DMS 273 (cell line): Measurements from ENCODE around the gene LARGE2.
"Not testable (repeated sequence)": the region's sequence is repeated elsewhere in the genome, so short reads cannot be mapped to it uniquely, and the experiment has no call there.

Experiments used
- DNase-seq: peaks from one replicate; lab custom pipeline; 2025; ENCODE audit not compliant: unreplicated experiment; lab: John Stamatoyannopoulos, UW

LARGE2 gene

DNA sequence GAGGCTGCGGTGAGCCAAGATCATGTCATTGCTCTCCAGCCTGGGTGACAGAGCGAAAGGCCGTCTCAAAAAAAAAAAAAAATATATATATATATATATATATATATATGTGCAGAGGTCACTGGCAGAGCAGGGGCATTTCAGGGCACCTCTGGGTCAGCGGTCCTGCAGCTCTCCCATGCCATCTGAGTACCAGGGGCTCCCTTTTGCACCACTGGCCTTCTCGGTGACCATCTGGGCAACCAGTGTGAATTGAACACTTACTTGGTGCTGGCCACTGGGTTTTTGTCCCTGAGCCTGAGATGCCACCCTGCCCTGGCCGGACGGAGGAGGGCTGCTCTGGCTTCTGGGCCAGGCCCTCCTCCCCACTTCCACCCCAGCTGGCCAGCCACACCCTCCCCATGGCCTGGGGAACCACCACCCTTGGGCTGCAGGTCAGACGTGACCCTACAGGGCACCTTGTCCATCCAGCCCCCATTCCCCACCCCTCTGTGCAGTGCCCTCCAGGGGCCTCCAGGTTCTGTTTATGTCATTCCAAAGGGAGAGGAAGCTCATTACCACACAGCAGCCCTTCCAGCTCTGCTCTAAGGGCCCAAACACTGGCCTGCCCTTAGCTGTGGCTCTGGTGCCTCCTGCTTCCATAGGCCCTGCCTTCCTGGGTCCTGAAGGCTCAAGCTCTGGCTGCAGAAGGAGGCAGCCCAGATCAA, 26.8 kb upstream of the LARGE2 start:
- peak; percentile 34 for DNase-seq

- DNase-seq: peak; percentile 79
Measured at GRCh38 chr11:45896422-45896984, 26.0 kb upstream of the LARGE2 start.

- no peak for DNase-seq
Measured at GRCh38 chr11:45897556-45897955, 24.9 kb upstream of the LARGE2 start.

- no peak for DNase-seq
Measured at GRCh38 chr11:45899086-45899447, 23.4 kb upstream of the LARGE2 start.

- DNase-seq: peak; percentile 93
Measured at GRCh38 chr11:45899448-45900174, 22.8 kb upstream of the LARGE2 start.

DNA sequence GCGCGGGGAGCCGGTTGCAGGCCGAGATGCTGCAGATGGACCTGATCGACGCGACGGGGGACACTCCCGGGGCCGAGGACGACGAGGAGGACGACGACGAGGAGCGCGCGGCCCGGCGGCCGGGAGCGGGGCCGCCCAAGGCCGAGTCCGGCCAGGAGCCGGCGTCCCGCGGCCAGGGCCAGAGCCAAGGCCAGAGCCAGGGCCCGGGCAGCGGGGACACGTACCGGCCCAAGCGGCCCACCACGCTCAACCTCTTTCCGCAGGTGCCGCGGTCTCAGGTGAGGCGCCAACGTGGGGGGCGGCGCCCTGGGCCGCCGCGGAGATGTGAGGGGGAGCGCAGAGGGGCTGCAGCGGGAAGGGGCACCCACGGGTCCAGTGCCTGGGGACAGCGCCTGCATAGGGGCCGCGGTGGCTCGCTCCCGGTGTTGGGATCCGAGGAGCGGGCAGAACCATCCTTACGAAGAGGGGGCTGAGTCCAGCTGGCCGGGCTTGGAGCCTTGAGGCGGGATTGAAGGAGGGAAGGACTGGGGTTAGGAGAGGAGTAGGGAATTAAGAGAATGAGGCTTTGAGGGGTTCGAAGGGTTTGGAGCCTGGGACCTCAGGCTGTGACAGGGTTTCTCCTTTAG, 22.2 kb upstream of the LARGE2 start:
- peak; percentile 32 for DNase-seq

- DNase-seq: peak; percentile 41
Measured at GRCh38 chr11:45900916-45901617, 21.4 kb upstream of the LARGE2 start.

- no peak for DNase-seq
Measured at GRCh38 chr11:45901626-45902025, 20.8 kb upstream of the LARGE2 start.

GRCh38 chr11:45902452-45903380, 19.7 kb upstream of the LARGE2 start:
- DNase-seq: no peak

- DNase-seq: no peak
Measured at GRCh38 chr11:45904309-45904915, 18.0 kb upstream of the LARGE2 start.

GRCh38 chr11:45905095-45905494, 17.4 kb upstream of the LARGE2 start:
- DNase-seq: no peak

- DNase-seq: not testable (repeated sequence)
Measured at GRCh38 chr11:45905576-45905975, 16.9 kb upstream of the LARGE2 start.

- DNase-seq: no peak
Measured at GRCh38 chr11:45906096-45906682, 16.3 kb upstream of the LARGE2 start.

DNA sequence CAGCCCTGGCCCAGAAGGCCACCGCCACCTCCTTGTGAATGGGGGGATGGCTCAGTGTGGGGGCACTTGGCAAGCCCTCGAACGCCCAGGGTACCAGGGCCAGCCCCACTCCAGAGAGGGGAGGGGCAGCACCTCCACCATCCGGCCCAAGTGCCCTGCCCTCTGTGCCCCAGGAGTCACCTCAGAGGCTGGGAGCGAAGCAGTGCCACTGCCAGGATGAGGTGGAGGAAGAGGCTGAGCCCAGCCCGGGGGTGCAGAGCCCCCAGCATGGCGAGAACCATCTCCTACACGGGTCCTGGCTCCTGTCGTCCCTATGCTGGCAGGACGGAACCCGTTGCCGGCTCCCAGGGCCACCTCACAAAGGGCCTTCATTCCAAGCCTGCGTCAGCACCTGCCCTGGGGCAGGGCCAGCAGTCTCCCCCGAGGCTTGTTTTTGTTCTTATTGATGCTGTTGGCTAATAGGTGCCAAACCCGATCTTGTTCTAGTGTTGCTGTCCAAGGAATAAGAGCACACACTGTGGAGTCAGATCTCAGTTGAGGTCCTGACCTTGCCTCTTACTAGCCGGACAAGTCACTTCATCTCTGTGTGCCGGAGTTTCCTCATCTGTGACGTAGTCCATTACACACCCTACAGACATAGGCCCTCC, 15.4 kb upstream of the LARGE2 start, which contains the start of gene FREY1:
TSS of gene FREY1 (minus strand) at position 307 of the 647 bp plus-strand sequence. CDS start at position 281, 26 bp downstream.
- DNase-seq: no peak

- peak; percentile 15 for DNase-seq
Measured at GRCh38 chr11:45907911-45908370, 14.5 kb upstream of the LARGE2 start.

DNA sequence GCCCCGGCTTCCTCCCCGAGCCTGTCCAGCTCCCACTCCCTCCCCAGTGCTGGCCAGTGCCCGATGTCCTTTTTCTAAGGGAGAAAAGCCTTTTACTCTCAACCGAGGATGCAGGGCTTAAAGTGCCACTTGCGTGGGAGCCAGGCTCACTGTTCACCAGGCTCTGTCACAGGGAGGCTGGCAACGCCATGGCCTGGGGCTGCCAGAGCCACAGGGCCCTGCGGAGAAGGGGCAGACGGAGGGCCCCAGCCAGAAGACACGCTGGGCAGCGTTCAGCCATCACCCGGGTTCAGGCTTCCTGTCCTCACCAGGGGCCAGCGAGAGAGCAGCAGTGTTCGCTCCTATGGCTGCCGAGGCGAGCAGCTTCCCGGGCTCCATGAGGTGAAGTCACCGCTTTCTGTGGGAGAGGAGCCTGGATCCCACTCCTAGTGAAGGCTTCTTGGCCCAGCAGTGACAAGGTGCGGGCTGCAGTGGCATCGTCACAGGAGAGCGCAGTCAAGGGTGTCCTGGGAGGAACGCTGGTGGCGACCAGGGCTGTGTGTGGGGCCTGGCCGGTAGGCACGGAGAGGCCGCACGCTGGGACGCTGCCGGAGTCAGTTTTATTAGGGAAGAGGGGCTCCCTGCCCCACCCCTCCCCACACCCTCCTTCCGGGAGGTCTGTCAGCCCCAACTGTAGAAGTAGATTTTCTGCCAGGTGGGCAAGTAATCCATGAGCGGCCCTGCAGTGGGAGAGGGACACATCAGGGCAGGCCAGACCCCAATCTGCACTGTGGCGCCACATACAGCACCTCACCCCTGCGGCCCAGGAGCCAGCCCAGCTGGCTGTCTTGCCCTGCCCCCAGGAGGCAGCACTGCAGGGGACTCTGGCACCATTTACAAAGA, 12.6 kb upstream of the LARGE2 start:
- DNase-seq: no peak

DNA sequence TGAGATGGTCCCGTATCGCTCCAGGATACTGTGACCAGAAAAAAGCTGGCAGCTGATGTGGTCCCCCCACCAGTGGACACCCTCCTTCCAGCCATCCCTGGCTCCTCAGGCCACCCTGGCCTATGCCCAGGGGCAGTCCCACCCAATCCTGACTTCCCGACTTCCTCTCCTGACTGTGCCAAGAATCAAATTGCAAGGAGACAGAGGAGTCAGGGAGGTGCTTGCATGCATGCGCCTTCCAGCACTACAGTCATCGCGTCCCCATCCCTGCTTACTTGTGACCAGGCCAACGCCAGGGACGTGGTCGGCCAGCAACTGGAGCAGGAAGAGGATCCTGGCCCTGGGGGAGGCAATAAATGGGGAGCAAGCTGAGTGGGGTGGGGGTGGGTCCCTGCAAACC, 11.8 kb upstream of the LARGE2 start:
- DNase-seq: no peak

- DNase-seq: no peak
Measured at GRCh38 chr11:45913514-45913913, 8.9 kb upstream of the LARGE2 start.
